CD4-positive, alpha-beta T cell (primary cell): Measurements from ENCODE around the gene KANK2. TPM values are rescaled to one million over a fixed set of nuclear protein-coding genes. Genes with fewer than 3 reads are reported as not detected.

Experiments
- ATAC-seq: fragments of 200-7000 bp; cut with Tn5 transposase; one replicate; pipeline ENCODE4 v1.10.0; 2022; ENCODE audit warnings: mild to moderate bottlenecking; ENCODE audit not compliant: poor library complexity
- CTCF ChIA-PET: fragments of 350-600 bp; sonication (Branson Sonifier 250); formaldehyde crosslinking; loops from one replicate; lab custom pipeline; 2021; ENCODE audit warnings: antibody characterized with exemption, inconsistent platforms; lab: Charles Lee
- POLR2A ChIA-PET: fragments of 350-600 bp; sonication (Branson Sonifier 250); formaldehyde crosslinking; loops from one replicate; lab custom pipeline; 2021; ENCODE audit warnings: antibody characterized with exemption, inconsistent platforms; lab: Charles Lee
- DNase-seq, 14 experiments: peaks; one replicate each; pipeline ENCODE4 v3.0.0-alpha.2; 2013 to 2020; ENCODE audit warnings: mixed read lengths in 2 of 14
- H3K27ac ChIP-seq, 2 donors: one replicate each; pipeline versions ENCODE4 v1.5.1 to v1.7.0; 2013; ENCODE audit warnings: low read length in 2 of 2, low read depth in 1 of 2, mild to moderate bottlenecking in 1 of 2
- H3K27me3 ChIP-seq, 2 experiments: 1 replicate in 1 of 2; 2 replicates in 1 of 2; pipeline versions ENCODE4 v1.6.1 to v1.7.0; 2013; ENCODE audit warnings: low read length in 2 of 2, control low read depth in 1 of 2, mild to moderate bottlenecking in 1 of 2, moderate library complexity in 1 of 2; ENCODE audit not compliant: insufficient read depth in 2 of 2, control insufficient read depth in 1 of 2
- H3K36me3 ChIP-seq: one replicate; pipeline ENCODE4 v1.6.1; 2013; ENCODE audit warnings: low read length, control low read depth; ENCODE audit not compliant: insufficient read depth
- H3K4me1 ChIP-seq: one replicate; pipeline ENCODE4 v1.6.1; 2013; ENCODE audit warnings: low read length, control low read depth; ENCODE audit not compliant: insufficient read depth
- H3K4me3 ChIP-seq: one replicate; pipeline ENCODE4 v1.5.1; 2013; ENCODE audit warnings: mild to moderate bottlenecking, low read length, moderate library complexity
- H3K9me3 ChIP-seq, 2 experiments: 1 replicate in 1 of 2; 2 replicates in 1 of 2; pipeline versions ENCODE4 v1.6.1 to v1.7.0; 2013; ENCODE audit warnings: low read length in 2 of 2, mild to moderate bottlenecking in 2 of 2, control low read depth in 1 of 2, moderate library complexity in 1 of 2; ENCODE audit not compliant: control insufficient read depth in 1 of 2, insufficient read depth in 1 of 2
- H3K27ac Mint-ChIP-seq: one replicate; pipeline ENCODE4 v1.8.0; 2020; ENCODE audit warnings: mixed read lengths
- H3K27me3 Mint-ChIP-seq: one replicate; pipeline ENCODE4 v1.8.0; 2021; ENCODE audit warnings: mixed read lengths
- H3K36me3 Mint-ChIP-seq: one replicate; pipeline ENCODE4 v1.8.0; 2021; ENCODE audit warnings: low read depth, mixed read lengths
- H3K4me1 Mint-ChIP-seq: one replicate; pipeline ENCODE4 v1.8.0; 2021; ENCODE audit warnings: low read depth, mixed read lengths
- H3K4me3 Mint-ChIP-seq: one replicate; pipeline ENCODE4 v1.8.0; 2020; ENCODE audit warnings: mild to moderate bottlenecking, mixed read lengths
- H3K9me3 Mint-ChIP-seq: one replicate; pipeline ENCODE4 v1.8.0; 2020; ENCODE audit warnings: mixed read lengths
- intact Hi-C, 2 experiments: fragments of 100-400 bp; cut with DNase I in 1 of 2; cut with micrococcal nuclease in 1 of 2; formaldehyde crosslinking; loops; one replicate each; pipeline versions ENCODE4 v1.15.1 to v1.9.0; 2023 to 2025; cut with DNase I, micrococcal nuclease
- total RNA-seq, 174 experiments: library from RNA in 2 of 174; stranded (reverse) in 2 of 174; gene quantifications; one replicate each; pipeline ENCODE4 v1.2.3 and lab custom pipeline; 2021 to 2026
- TF ChIP-seq, protein P1 (sequence below): fragments of 200-600 bp; IDR thresholded peaks from one replicate; pipeline ENCODE4 v1.8.0; 2022; ENCODE audit warnings: antibody characterized with exemption, mild to moderate bottlenecking

Gene KANK2
- total RNA-seq, 2 experiments from 2014 or later: not detected

DNA sequence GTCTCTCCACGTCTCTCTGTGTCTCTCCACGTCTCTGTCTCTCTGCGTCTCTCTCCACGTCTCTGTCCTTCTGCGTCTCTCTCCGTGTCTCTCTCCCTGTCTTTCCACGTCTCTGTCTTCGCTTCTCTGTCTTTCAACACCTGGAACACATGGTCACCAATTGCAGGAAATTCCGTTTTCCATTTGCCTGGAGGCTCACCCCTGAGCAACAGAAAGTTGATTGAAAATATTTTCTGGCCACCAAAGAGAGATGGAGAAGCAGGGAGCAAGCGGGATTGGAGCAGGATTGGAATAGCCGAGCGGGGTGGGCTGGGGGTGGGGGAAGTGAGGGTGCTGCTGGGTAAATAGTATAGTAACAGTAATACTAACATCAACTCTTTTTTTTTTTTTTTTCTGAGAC is 1.7 kb downstream of the KANK2 start:
- DNase-seq (no peak), ATAC-seq (no peak)
- no peaks in the 10 kb centered on the region for H3K36me3 Mint-ChIP-seq
- peaks cover 13% of the 10 kb centered on the region for H3K27me3 Mint-ChIP-seq
- peaks cover 8% of the 10 kb centered on the region for H3K4me1 Mint-ChIP-seq
- intact Hi-C loops: loop anchor here in 1 of 2 experiments (5.0 kb wide), 1 partner anchor 38 kb away; the partner anchor contains the start of gene SPC24
- ChIA-PET POLR2A (no interaction called here), CTCF (no interaction called here)
- H3K36me3 ChIP-seq: no peaks in the 10 kb centered on the region
- no peak overlapping the region for H3K4me3 ChIP-seq
- peaks cover 0 to 7% of the 10 kb centered on the region in 2 experiments for H3K9me3 ChIP-seq
- no peak overlapping the region for H3K27ac ChIP-seq
- no peaks in the 10 kb centered on the region for H3K9me3 Mint-ChIP-seq
- TF ChIP-seq, protein P1, sequence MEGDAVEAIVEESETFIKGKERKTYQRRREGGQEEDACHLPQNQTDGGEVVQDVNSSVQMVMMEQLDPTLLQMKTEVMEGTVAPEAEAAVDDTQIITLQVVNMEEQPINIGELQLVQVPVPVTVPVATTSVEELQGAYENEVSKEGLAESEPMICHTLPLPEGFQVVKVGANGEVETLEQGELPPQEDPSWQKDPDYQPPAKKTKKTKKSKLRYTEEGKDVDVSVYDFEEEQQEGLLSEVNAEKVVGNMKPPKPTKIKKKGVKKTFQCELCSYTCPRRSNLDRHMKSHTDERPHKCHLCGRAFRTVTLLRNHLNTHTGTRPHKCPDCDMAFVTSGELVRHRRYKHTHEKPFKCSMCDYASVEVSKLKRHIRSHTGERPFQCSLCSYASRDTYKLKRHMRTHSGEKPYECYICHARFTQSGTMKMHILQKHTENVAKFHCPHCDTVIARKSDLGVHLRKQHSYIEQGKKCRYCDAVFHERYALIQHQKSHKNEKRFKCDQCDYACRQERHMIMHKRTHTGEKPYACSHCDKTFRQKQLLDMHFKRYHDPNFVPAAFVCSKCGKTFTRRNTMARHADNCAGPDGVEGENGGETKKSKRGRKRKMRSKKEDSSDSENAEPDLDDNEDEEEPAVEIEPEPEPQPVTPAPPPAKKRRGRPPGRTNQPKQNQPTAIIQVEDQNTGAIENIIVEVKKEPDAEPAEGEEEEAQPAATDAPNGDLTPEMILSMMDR: no peak
- H3K27me3 ChIP-seq: peaks cover 11% of the 10 kb centered on the region in 2 experiments
- no peak overlapping the region for H3K27ac Mint-ChIP-seq
- peak overlapping the region; percentile 6 for H3K4me3 Mint-ChIP-seq
- H3K4me1 ChIP-seq: peaks cover 22% of the 10 kb centered on the region

DNA sequence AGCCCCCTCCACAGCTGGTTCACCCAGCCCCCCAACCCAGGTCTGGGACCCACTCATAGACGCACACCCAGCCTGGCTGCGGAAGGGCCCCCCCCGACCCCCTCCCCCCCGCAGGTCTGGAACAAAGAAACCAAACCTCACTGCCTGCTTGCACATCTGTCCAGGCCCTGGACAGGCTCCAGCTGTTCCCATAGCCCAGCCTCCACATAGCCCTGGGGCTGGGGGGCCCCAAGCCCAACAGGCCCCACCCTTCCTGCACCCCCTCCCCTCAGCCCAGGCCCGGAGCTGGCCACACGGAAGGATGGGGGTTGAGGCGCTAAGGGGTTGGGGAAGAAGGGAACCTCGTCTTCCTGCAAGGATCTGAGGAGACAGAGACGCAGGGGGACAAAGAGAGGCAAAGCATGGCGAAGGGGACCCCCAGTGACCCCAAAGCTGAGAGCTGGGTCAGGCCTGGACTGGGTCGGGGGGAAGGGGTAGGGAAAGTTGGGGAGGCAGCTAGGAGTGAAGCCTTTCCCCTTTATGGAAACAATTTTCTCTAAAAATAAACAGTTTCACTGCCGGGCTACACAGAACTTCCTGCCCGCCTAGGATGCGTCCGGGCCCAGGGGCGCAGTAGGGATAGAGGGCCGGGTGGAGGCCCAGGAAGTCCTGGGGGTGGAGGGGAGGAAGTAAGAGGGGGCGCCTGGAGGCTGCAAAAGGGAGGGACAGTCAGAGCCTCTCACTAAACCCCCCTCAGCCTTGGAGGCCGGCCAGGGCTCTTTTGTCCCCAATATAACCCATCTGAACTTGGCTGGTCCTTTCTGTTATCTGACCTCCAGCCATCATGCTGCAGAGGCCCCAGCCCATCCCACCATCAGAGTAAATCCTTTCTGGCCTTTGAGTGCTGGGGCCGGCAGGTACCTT is 2.4 kb downstream of the KANK2 start:
- H3K27me3 ChIP-seq: peaks cover 11% of the 10 kb centered on the region in 2 experiments
- no peaks in the 10 kb centered on the region for H3K36me3 Mint-ChIP-seq
- H3K4me3 Mint-ChIP-seq: no peak overlapping the region
- CTCF ChIA-PET: no interaction called here
- H3K4me1 Mint-ChIP-seq: peaks cover 8% of the 10 kb centered on the region
- no peak overlapping the region for H3K27ac Mint-ChIP-seq
- no peak overlapping the region for H3K27ac ChIP-seq
- no peak for ATAC-seq
- peaks cover 22% of the 10 kb centered on the region for H3K4me1 ChIP-seq
- peaks cover 13% of the 10 kb centered on the region for H3K27me3 Mint-ChIP-seq
- no peak for DNase-seq
- TF ChIP-seq, protein P1: no peak
- POLR2A ChIA-PET: no interaction called here
- H3K9me3 ChIP-seq: peaks cover 0 to 7% of the 10 kb centered on the region in 2 experiments
- no peak overlapping the region for H3K4me3 ChIP-seq
- H3K36me3 ChIP-seq: no peaks in the 10 kb centered on the region
- intact Hi-C loops: loop anchor here in 1 of 2 experiments (5.0 kb wide), 1 partner anchor 38 kb away; the partner anchor contains the start of gene SPC24
- no peaks in the 10 kb centered on the region for H3K9me3 Mint-ChIP-seq

DNA sequence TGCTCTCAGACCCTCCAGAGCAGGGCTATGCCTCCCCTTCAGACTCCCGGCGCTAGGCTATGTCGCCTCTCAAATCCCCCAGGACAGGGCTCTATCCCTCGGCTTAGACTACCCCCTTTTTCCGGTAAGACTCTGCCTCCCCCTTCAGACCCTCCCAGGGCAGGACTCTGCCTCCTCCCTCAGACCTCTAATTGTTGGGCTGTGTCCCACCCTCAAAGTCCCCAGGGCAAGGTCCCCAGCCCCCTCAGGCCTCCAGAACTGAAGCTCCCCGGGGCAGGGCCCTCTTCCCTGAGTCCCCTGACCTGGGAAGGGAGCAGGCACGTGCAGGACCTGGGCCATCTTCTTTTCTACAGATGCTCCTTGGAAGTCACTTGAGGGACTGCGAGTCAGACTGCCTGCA is 3.2 kb downstream of the KANK2 start:
- DNase-seq: no peak

More for the DNA sequence above, 3.2 kb downstream of the KANK2 start:
- H3K9me3 ChIP-seq: peaks cover 0 to 7% of the 10 kb centered on the region in 2 experiments
- ChIA-PET CTCF (no interaction called here), POLR2A (no interaction called here)
- ATAC-seq: no peak
- no peak overlapping the region for H3K27ac ChIP-seq
- H3K4me3 ChIP-seq: no peak overlapping the region
- H3K4me1 ChIP-seq: peaks cover 22% of the 10 kb centered on the region
- Mint-ChIP-seq H3K9me3 (no peaks in the 10 kb centered on the region), H3K27ac (no peak overlapping the region), H3K4me1 (peaks cover 8% of the 10 kb centered on the region), H3K36me3 (no peaks in the 10 kb centered on the region), H3K27me3 (peaks cover 13% of the 10 kb centered on the region), H3K4me3 (no peak overlapping the region)
- no peaks in the 10 kb centered on the region for H3K36me3 ChIP-seq
- intact Hi-C loops: no loop called here
- TF ChIP-seq, protein P1: no peak
- peaks cover 9 to 11% of the 10 kb centered on the region in 2 experiments for H3K27me3 ChIP-seq
